ENCODE measurements around the gene CCN5. TPM values are rescaled to one million over a fixed set of nuclear protein-coding genes. Genes with fewer than 3 reads are reported as not detected.

CCN5 gene
- total RNA-seq, 1 donor from 2014 or later, result not detected

GRCh38 chr20:44678990-44679611, 36.1 kb upstream of the CCN5 start:
- no peaks in the 10 kb centered on the region for H3K36me3 Mint-ChIP-seq (ENCODE audit: low read depth, unreplicated experiment)
- TF ChIP-seq CTCF (IDR thresholded peaks at IDR 0.05; ENCODE audit: unreplicated experiment), result no peak
- no peaks in the 10 kb centered on the region for H3K9me3 Mint-ChIP-seq (ENCODE audit: unreplicated experiment)
- peaks cover 9% of the 10 kb centered on the region for H3K4me1 Mint-ChIP-seq (ENCODE audit: unreplicated experiment)
- H3K27ac Mint-ChIP-seq (ENCODE audit: unreplicated experiment), result no peak overlapping the region
- peaks cover 5% of the 10 kb centered on the region for H3K27me3 Mint-ChIP-seq (ENCODE audit: unreplicated experiment)
- no peak overlapping the region for H3K4me3 Mint-ChIP-seq (ENCODE audit: unreplicated experiment)
- DNase-seq (ENCODE audit: low spot score), result no peak

GRCh38 chr20:44681796-44682566, 33.2 kb upstream of the CCN5 start:
- no peaks in the 10 kb centered on the region for H3K9me3 Mint-ChIP-seq (ENCODE audit: unreplicated experiment)
- peaks cover 11% of the 10 kb centered on the region for H3K27me3 Mint-ChIP-seq (ENCODE audit: unreplicated experiment)
- no peak for TF ChIP-seq CTCF (IDR thresholded peaks at IDR 0.05; ENCODE audit: unreplicated experiment)
- no peaks in the 10 kb centered on the region for H3K36me3 Mint-ChIP-seq (ENCODE audit: low read depth, unreplicated experiment)
- no peak overlapping the region for H3K4me3 Mint-ChIP-seq (ENCODE audit: unreplicated experiment)
- H3K4me1 Mint-ChIP-seq (ENCODE audit: unreplicated experiment), result peaks cover 9% of the 10 kb centered on the region
- DNase-seq (ENCODE audit: low spot score), result no peak
- H3K27ac Mint-ChIP-seq (ENCODE audit: unreplicated experiment), result no peak overlapping the region

- H3K4me3 Mint-ChIP-seq (ENCODE audit: unreplicated experiment), result no peak overlapping the region
- no peak overlapping the region for H3K27ac Mint-ChIP-seq (ENCODE audit: unreplicated experiment)
- peaks cover 5% of the 10 kb centered on the region for H3K4me1 Mint-ChIP-seq (ENCODE audit: unreplicated experiment)
- DNase-seq (ENCODE audit: low spot score), result peak; percentile 75
- H3K27me3 Mint-ChIP-seq (ENCODE audit: unreplicated experiment), result peaks cover 11% of the 10 kb centered on the region
- TF ChIP-seq CTCF (IDR thresholded peaks at IDR 0.05; ENCODE audit: unreplicated experiment), result peak; percentile 60
- H3K9me3 Mint-ChIP-seq (ENCODE audit: unreplicated experiment), result no peaks in the 10 kb centered on the region
- H3K36me3 Mint-ChIP-seq (ENCODE audit: low read depth, unreplicated experiment), result no peaks in the 10 kb centered on the region
Measured at GRCh38 chr20:44683263-44684046, 31.7 kb upstream of the CCN5 start.

- Mint-ChIP-seq H3K27ac (ENCODE audit: unreplicated experiment) (no peak overlapping the region), H3K9me3 (ENCODE audit: unreplicated experiment) (no peaks in the 10 kb centered on the region), H3K27me3 (ENCODE audit: unreplicated experiment) (peaks cover 11% of the 10 kb centered on the region), H3K36me3 (ENCODE audit: low read depth, unreplicated experiment) (no peaks in the 10 kb centered on the region), H3K4me3 (ENCODE audit: unreplicated experiment) (no peak overlapping the region), H3K4me1 (ENCODE audit: unreplicated experiment) (no peaks in the 10 kb centered on the region)
- no peak for DNase-seq (ENCODE audit: low spot score)
- no peak for TF ChIP-seq CTCF (IDR thresholded peaks at IDR 0.05; ENCODE audit: unreplicated experiment)
Measured at GRCh38 chr20:44684047-44684967, 30.9 kb upstream of the CCN5 start.

Measured in endothelial cell (in vitro differentiated cells).